C4-2B (cell line): Measurements from ENCODE around the gene CCDC171.

Experiments used
- CTCF ChIP-seq: fragments of 450-650 bp; conservative IDR thresholded peaks from 2 replicates; pipeline ENCODE4 v1.5.1; 2017; ENCODE audit warnings: mild to moderate bottlenecking
- ZFX ChIP-seq: fragments of 450-650 bp; IDR thresholded peaks from 2 replicates; pipeline ENCODE4 v1.6.1; 2017

- TF ChIP-seq CTCF (no peak), ZFX (no peak)
These were observed 233.8 kb downstream of the CCDC171 start for GRCh38 chr9:15786616-15787015.
